Measurements from ENCODE around the gene COL27A1.

Gene COL27A1

GRCh38 chr9:114246558-114246957 is 91.2 kb downstream of the COL27A1 start:
- no peak for DNase-seq (ENCODE audit: low read depth, low spot score)
- in situ Hi-C loops (cut with HindIII; ENCODE audit: low sequenced_read_pairs): no loop called here
- H3K4me3 ChIP-seq (ENCODE audit: low read depth, low read length): no peak overlapping the region
- no peak for TF ChIP-seq CTCF (IDR thresholded peaks at IDR 0.05; ENCODE audit: low read depth, low read length)

GRCh38 chr9:114247077-114247476 is 91.7 kb downstream of the COL27A1 start:
- no peak for TF ChIP-seq CTCF (IDR thresholded peaks at IDR 0.05; ENCODE audit: low read depth, low read length)
- in situ Hi-C loops (cut with HindIII; ENCODE audit: low sequenced_read_pairs): no loop called here
- no peak for DNase-seq (ENCODE audit: low read depth, low spot score)
- H3K4me3 ChIP-seq (ENCODE audit: low read depth, low read length): no peak overlapping the region

GRCh38 chr9:114247491-114247890 is 92.2 kb downstream of the COL27A1 start:
- TF ChIP-seq CTCF (IDR thresholded peaks at IDR 0.05; ENCODE audit: low read depth, low read length): no peak
- DNase-seq (ENCODE audit: low read depth, low spot score): no peak
- H3K4me3 ChIP-seq (ENCODE audit: low read depth, low read length): no peak overlapping the region
- in situ Hi-C loops (cut with HindIII; ENCODE audit: low sequenced_read_pairs): no loop called here

- no peak for DNase-seq (ENCODE audit: low read depth, low spot score)
- no peak for TF ChIP-seq CTCF (IDR thresholded peaks at IDR 0.05; ENCODE audit: low read depth, low read length)
- H3K4me3 ChIP-seq (ENCODE audit: low read depth, low read length): no peak overlapping the region
- in situ Hi-C loops (cut with HindIII; ENCODE audit: low sequenced_read_pairs): no loop called here
These were observed 93.0 kb downstream of the COL27A1 start for GRCh38 chr9:114248299-114248707.

- in situ Hi-C loops (cut with HindIII; ENCODE audit: low sequenced_read_pairs): no loop called here
- DNase-seq (ENCODE audit: low read depth, low spot score): no peak
- no peak overlapping the region for H3K4me3 ChIP-seq (ENCODE audit: low read depth, low read length)
- no peak for TF ChIP-seq CTCF (IDR thresholded peaks at IDR 0.05; ENCODE audit: low read depth, low read length)
These were observed 94.3 kb downstream of the COL27A1 start for GRCh38 chr9:114249424-114250234.

GRCh38 chr9:114250235-114250568 is 94.9 kb downstream of the COL27A1 start:
- H3K4me3 ChIP-seq (ENCODE audit: low read depth, low read length): no peak overlapping the region
- in situ Hi-C loops (cut with HindIII; ENCODE audit: low sequenced_read_pairs): no loop called here
- DNase-seq (ENCODE audit: low read depth, low spot score): peak; percentile 87
- no peak for TF ChIP-seq CTCF (IDR thresholded peaks at IDR 0.05; ENCODE audit: low read depth, low read length)

Data from astrocyte of the spinal cord (primary cell).